Mesothelial cell of epicardium (in vitro differentiated cells): ENCODE measurements around the gene AP1B1. TPM values are rescaled to one million over a fixed set of nuclear protein-coding genes. Genes with fewer than 3 reads are reported as not detected.

ENCODE experiments used
- DNase-seq, 2 experiments: peaks; one replicate each; pipeline ENCODE4 v3.0.0; 2021; ENCODE audit warnings: low spot score in 2 of 2; ENCODE audit not compliant: unreplicated experiment in 2 of 2
- H3K27ac Mint-ChIP-seq: 2 replicates; pipeline ENCODE4 v1.8.0; 2021; ENCODE audit warnings: mixed read lengths
- H3K27me3 Mint-ChIP-seq: 2 replicates; pipeline ENCODE4 v1.8.0; 2021; ENCODE audit warnings: low read depth, mixed read lengths
- H3K36me3 Mint-ChIP-seq: 2 replicates; pipeline ENCODE4 v1.8.0; 2021; ENCODE audit warnings: mixed read lengths
- H3K4me1 Mint-ChIP-seq: 2 replicates; pipeline ENCODE4 v1.8.0; 2021; ENCODE audit warnings: mixed read lengths
- H3K4me3 Mint-ChIP-seq: 2 replicates; pipeline ENCODE4 v1.8.0; 2021; ENCODE audit warnings: mild to moderate bottlenecking, moderate library complexity, mixed read lengths
- H3K9me3 Mint-ChIP-seq: 2 replicates; pipeline ENCODE4 v1.8.0; 2021; ENCODE audit warnings: mixed read lengths
- total RNA-seq: library from RNA; stranded (reverse); gene quantifications from 3 replicates; pipeline ENCODE4 v1.2.1, GENCODE V29; 2021
- TF ChIP-seq, protein P1 (sequence below): fragments of 200-600 bp; sonication (generic); IDR thresholded peaks from one replicate; pipeline ENCODE4 v1.5.0; 2021; ENCODE audit warnings: antibody characterized with exemption; ENCODE audit not compliant: unreplicated experiment

AP1B1 gene
- total RNA-seq, 1 donor from 2014 or later, result 43.9 TPM

DNA sequence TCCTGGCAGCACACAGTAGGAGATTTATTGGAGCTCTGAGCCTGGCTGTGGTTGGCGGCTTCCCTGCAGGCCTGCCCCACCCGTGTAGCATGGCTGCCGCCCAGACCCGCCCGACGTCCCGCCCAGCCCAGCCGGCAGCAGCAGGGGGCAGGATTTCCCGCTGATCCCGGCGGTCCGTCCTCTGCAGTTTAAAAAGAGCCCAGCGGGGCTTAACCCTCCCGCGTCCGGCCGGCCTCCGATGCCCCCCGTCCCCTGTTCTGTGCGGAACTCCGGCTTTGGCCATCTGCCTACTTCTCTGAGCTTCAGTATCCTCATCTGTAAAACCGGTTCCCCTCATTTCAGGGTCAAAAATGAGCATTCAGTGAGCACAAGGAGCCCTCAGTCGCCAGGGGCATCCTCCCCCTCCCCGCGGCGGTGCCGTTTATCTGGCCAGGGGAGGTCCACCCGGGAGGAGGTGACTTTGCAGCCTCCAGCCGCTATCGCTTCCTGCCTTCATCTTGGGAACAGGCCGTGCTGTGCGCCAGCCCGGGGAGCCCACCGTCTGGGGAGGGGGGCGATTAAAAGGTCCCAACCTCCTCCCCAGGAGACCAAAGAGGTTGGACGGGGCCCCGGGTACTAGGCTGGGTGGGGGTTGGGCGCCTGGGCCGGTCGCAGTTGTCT lies 82.1 kb downstream of the AP1B1 start, which contains the start of gene GAS2L1:
Gene GAS2L1 (plus strand): TSS at position 476 of the 660 bp plus-strand sequence. CDS start 1,456 bp downstream, outside the sequence.
- Mint-ChIP-seq H3K9me3 (no peaks in the 10 kb centered on the region), H3K27ac (peak within 1 kb of the TSS; percentile 86), H3K4me1 (peaks cover 9% of the 10 kb centered on the region), H3K36me3 (no peaks in the 10 kb centered on the region), H3K4me3 (peak within 1 kb of the TSS; percentile 81), H3K27me3 (no peaks in the 10 kb centered on the region)
- TF ChIP-seq, protein P1, sequence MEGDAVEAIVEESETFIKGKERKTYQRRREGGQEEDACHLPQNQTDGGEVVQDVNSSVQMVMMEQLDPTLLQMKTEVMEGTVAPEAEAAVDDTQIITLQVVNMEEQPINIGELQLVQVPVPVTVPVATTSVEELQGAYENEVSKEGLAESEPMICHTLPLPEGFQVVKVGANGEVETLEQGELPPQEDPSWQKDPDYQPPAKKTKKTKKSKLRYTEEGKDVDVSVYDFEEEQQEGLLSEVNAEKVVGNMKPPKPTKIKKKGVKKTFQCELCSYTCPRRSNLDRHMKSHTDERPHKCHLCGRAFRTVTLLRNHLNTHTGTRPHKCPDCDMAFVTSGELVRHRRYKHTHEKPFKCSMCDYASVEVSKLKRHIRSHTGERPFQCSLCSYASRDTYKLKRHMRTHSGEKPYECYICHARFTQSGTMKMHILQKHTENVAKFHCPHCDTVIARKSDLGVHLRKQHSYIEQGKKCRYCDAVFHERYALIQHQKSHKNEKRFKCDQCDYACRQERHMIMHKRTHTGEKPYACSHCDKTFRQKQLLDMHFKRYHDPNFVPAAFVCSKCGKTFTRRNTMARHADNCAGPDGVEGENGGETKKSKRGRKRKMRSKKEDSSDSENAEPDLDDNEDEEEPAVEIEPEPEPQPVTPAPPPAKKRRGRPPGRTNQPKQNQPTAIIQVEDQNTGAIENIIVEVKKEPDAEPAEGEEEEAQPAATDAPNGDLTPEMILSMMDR, result no peak
- peak in 1 of 2 experiments; percentile 80 for DNase-seq

DNA sequence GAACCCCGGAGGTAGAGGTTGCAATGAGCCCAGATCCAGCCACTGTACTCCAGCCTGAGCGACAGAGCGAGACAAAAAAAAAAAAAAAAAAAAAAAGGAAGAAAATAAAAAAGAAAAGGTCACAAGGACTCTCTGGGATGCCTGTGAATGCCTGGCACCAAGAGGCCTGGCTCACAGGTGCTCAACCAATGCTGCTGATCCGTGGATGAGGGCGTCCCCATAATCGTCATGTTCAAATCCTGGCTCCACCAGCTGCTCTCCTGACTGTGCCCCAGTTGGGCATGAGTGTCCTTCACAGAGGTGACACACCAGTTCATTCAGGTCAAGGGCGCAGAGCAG lies 82.6 kb downstream of the AP1B1 start:
- peak overlapping the region; percentile 79 for H3K4me3 Mint-ChIP-seq
- H3K27me3 Mint-ChIP-seq, result no peaks in the 10 kb centered on the region
- no peak for DNase-seq
- H3K27ac Mint-ChIP-seq, result peak overlapping the region; percentile 85
- H3K9me3 Mint-ChIP-seq, result no peaks in the 10 kb centered on the region
- peaks cover 7% of the 10 kb centered on the region for H3K4me1 Mint-ChIP-seq
- TF ChIP-seq, protein P1, result no peak
- no peaks in the 10 kb centered on the region for H3K36me3 Mint-ChIP-seq

DNA sequence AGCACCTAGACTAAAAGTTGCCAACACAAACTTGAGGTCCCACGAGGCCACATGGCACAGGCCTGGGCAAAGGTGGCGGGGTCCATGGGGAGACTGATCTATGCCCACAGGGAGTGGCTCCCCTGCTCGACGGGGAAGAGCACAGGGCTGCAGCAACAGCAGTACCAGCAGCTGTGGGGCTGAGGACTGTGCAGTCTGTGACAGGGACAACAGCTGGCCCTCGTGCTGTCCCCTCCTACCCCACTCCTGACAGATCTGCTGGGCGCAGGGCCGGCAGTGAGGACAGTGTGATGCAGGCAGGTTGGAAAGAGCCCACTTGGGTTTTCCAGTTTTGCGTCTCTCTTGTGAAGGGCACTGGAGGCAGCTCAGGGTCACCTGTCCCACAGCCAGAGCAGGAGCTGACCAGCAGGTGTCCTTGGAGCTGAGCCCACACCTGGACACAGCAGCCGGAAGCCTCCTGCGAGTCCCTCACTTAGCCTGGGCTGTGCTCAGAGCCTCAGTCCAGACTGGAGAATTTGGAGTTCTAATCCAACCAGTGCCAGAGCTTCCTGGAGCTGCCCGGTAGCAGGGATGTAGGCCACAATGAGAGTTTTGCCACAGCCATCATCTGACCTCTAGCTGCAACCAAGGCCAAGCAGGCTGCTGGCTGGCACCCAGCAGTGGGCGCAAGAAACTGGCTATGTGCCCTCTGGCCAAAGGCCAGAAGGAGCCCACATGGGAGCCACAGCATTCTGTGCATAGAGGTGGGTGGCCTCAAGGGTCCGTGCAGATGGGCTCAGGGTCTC lies 85.5 kb downstream of the AP1B1 start:
- no peak for DNase-seq
- Mint-ChIP-seq H3K36me3 (peaks cover 16% of the 10 kb centered on the region), H3K4me1 (peaks cover 6% of the 10 kb centered on the region), H3K9me3 (no peaks in the 10 kb centered on the region), H3K27me3 (no peaks in the 10 kb centered on the region), H3K4me3 (no peak overlapping the region), H3K27ac (no peak overlapping the region)
- TF ChIP-seq, protein P1, result no peak

DNA sequence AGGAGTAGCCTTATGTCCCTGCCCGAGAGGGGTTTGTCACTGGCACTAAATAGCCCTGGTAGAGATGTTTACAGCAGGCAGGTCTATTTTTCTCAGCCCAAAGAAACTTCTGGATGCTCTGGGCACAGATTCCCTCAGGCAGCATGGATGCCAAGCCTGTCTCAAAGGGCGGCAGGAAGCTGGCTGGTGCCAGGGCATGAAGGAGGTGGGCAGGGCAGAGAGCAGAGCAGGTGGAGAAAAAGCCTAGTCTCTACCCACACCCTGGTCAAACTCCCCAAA lies 86.0 kb downstream of the AP1B1 start:
- no peak for DNase-seq
- H3K4me1 Mint-ChIP-seq, result peaks cover 2% of the 10 kb centered on the region
- no peak overlapping the region for H3K27ac Mint-ChIP-seq
- TF ChIP-seq, protein P1, result no peak
- H3K27me3 Mint-ChIP-seq, result no peaks in the 10 kb centered on the region
- no peaks in the 10 kb centered on the region for H3K9me3 Mint-ChIP-seq
- peaks cover 21% of the 10 kb centered on the region for H3K36me3 Mint-ChIP-seq
- H3K4me3 Mint-ChIP-seq, result no peak overlapping the region

DNA sequence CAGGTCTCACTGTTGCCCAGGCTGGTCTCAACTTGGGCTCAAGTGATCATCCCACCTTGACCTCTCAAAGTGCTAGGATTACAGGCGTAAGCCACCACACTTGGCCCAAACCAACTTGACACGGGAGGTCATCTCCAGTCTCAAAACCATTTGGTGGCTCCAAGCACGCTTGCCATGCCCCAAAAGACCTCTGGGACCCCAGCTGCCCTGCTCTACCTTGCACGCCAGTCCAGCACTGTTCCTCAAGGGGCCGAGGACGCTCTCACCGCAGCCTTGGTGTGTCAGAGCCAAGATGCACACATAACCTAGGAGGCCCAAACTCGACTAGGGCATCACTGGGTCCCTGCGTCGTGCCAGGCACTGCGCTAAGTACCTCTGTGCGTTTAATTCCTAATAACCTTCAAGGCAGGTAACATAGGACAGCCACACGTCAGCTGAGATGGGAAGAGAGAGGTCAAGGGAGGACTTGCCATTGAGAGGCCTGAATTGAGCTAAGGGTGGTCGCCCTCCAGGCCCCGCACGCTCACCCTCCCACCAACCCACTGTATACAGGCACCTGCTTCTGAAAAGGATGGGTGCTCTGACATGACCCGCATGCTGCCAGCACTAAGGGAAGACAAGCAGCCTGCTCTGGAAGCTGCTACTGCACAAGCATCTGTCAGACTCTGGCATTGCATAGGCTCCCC lies 86.5 kb downstream of the AP1B1 start:
- Mint-ChIP-seq H3K36me3 (peaks cover 25% of the 10 kb centered on the region), H3K4me1 (peaks cover 2% of the 10 kb centered on the region), H3K27me3 (no peaks in the 10 kb centered on the region), H3K4me3 (no peak overlapping the region), H3K27ac (no peak overlapping the region), H3K9me3 (no peaks in the 10 kb centered on the region)
- no peak for DNase-seq
- TF ChIP-seq, protein P1, result no peak
